ENCODE measurements around the gene GJA3.

DNA sequence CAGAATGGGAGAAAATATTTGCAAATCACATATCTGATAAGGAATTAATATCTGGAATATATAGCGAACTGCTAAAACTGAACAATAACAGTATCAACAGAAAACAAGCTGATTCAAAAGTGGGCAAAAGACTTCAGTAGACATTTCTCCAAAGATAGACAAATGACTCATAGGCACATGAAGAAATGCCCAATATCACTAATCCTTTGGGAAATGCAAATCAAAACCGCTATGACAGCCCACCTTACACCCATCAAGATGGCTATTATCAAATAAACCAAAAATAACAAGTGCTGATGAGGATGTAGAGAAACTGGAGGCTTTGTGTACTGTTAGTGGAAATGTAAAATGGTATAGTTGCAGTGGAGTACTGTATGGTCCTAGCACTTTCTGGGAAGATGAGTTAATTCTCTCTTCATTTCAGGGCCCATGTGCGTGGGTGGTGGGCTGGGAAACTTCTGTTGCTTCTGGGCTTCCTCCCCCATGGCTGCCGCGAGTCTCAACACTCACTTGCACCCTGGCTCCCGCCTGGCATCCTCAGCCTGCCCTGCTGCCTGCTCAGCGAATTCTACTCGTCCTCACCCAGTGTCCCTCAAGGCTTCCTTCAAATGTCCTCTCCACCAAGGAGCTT is 12.4 kb upstream of the GJA3 start:
- TF ChIP-seq, protein P1, sequence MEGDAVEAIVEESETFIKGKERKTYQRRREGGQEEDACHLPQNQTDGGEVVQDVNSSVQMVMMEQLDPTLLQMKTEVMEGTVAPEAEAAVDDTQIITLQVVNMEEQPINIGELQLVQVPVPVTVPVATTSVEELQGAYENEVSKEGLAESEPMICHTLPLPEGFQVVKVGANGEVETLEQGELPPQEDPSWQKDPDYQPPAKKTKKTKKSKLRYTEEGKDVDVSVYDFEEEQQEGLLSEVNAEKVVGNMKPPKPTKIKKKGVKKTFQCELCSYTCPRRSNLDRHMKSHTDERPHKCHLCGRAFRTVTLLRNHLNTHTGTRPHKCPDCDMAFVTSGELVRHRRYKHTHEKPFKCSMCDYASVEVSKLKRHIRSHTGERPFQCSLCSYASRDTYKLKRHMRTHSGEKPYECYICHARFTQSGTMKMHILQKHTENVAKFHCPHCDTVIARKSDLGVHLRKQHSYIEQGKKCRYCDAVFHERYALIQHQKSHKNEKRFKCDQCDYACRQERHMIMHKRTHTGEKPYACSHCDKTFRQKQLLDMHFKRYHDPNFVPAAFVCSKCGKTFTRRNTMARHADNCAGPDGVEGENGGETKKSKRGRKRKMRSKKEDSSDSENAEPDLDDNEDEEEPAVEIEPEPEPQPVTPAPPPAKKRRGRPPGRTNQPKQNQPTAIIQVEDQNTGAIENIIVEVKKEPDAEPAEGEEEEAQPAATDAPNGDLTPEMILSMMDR (IDR thresholded peaks at IDR 0.05): no peak
- no peak for TF ChIP-seq EP300 (IDR thresholded peaks at IDR 0.05)

All from tibial nerve (tissue), 4 donors.